MV-4-11 (cell line): Measurements from ENCODE around the gene PRIM2.
"Not testable (repeated sequence)": the region's sequence is repeated elsewhere in the genome, so short reads cannot be mapped to it uniquely, and the experiment has no call there.

Experiments used
- DNase-seq: peaks from one replicate; lab custom pipeline; 2025; lab: John Stamatoyannopoulos, UW

PRIM2 gene

DNA sequence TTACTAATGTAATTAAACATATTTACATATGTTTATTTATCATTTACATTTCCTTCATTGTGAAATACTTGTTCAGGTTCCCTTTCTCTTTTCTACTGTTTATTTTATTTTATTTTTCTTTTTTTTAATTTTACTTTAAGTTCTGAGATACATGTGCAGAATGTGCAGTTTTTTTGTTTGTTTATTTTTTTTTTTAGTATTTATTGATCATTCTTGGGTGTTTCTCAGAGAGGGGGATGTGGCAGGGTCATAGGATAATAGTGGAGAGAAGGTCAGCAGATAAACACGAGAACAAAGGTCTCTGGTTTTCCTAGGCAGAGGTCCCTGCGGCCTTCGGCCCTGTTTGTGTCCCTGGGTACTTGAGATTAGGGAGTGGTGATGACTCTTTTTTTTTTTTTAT lies 8.7 kb upstream of the PRIM2 start:
- not testable (repeated sequence) for DNase-seq

- not testable (repeated sequence) for DNase-seq
Measured at GRCh38 chr6:57310095-57310816, 7.2 kb upstream of the PRIM2 start.

- DNase-seq: no peak
Measured at GRCh38 chr6:57310817-57311157, 6.6 kb upstream of the PRIM2 start.

DNA sequence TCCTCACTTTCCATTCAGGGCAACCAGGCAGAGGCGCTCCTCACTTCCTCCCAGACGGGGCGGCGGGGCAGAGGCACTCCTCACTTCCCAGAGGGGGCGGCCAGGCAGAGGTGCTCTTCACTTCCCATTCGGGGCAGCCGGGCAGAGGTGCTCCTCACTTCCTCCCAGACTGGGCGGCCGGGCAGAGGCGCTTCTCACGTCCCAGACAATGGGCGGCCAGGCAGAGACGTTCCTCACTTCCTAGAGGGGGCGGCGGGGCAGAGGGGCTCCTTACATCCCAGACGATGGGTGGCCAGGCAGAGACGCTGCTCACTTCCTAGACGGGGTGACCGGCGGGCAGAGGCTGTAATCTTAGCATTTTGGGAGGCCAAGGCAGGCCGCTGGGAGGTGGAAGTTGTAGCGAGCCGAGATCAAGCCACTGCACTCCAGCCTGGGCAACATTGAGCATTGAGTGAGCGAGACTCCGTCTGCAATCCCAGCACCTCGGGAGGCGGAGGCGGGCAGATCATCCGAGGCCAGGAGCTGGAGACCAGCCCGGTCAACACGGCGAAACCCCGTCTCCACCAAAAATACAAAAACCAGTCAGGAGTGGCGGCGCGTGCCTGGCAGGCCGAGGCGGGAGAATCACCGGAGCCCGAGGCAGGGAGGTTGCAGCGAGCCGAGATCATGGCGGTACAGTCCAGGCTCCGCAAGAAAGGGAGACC lies 6.0 kb upstream of the PRIM2 start:
- DNase-seq: not testable (repeated sequence)

- DNase-seq: no peak
Measured at GRCh38 chr6:57312004-57312345, 5.5 kb upstream of the PRIM2 start.

DNA sequence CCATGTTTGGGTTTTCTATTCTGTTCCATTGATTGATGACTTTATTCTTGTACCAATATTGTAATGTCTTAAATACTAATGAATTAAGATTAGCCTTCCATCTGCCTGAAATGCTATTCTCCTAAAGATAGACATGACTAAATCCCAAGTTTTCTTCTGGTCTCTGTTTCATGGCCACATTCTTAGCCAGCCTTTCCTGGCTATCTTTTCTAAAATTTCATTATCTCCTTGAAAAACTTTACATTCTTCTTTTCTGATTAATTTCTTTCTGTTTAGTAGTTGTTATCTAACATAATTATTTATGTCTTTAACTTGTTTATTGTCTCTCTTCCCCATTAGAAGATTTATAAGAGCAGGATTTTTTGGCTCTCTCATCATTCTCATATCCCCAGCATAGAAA lies 4.4 kb upstream of the PRIM2 start:
- DNase-seq: no peak

DNA sequence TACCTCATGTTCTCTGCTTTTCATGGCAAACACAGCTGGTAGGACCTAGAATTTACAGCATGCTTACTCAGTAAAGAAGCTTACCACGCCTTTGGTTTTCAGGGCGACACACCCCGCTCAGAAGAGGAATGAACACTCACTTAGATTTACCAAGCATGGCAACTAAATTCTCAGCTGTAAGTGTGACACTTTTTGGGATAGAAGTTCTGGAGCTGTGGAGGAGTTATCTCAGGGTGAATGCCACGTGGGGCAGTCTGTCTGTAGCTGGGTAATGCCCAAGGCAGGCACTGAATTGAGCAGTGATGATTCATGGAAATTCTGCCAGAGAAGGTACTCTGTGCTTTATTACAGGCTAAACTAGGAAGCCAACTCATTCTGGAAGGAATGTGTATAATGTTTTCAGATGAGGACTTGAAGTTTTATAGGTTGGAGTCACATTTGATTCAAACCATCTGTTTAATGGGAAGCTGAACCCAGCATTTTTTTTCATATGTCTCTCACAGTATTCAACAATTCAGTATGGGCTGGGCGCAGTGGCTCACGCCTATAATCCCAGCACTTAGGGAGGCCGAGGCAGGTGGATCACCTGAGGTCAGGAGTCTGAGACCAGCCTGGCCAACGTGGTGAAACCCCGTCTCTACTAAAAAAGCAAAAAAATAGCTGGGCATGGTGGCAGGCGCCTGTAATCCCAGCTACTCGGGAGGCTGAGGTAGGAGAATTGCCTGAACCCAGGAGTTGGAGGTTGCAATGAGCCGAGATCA lies 3.5 kb upstream of the PRIM2 start:
- no peak for DNase-seq

DNA sequence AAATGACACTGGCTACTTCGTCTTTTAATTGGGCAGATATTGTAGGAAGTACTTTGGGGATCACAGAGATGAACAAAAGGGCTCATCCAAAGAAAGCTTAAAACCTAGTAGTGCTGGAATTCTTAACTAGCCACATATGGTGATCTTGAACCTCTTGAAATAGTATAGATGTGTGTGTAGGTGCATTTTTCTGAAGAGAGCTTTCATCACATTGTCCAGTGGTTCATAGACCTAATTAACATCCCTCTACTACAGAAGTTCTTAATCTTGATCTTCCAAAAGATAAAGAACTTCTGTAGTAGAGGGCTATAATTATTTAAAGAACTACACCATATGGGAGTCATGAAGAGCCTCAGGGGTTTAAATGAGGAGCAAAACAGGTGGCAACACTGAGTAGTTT lies 2.3 kb upstream of the PRIM2 start:
- DNase-seq: no peak

- no peak for DNase-seq
Measured at GRCh38 chr6:57315851-57316250, 1.6 kb upstream of the PRIM2 start.

GRCh38 chr6:57316581-57317059 lies 810 bp upstream of the PRIM2 start:
- peak; percentile 87 for DNase-seq

- DNase-seq: peak; percentile 26
Measured at GRCh38 chr6:57324538-57324937, 7.1 kb downstream of the PRIM2 start.

DNA sequence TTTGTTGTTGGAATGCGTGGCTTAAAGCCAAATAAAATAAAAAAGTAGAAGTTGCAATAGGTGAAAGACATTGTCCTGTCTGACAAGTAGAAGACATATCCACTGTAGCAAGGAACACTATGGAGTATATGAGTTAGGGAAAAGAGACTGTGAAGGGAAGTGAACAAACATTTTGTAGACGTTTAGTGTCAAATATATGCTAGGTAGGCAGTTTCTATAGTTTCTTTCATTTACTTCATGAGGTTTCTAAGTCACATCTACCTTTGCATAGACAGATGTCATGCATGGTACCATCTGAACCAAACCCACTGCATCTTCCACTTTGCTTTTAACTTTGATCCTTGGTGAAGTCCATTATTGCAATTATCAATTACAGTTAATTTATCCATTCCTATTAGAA lies 9.9 kb downstream of the PRIM2 start:
- no peak for DNase-seq

DNA sequence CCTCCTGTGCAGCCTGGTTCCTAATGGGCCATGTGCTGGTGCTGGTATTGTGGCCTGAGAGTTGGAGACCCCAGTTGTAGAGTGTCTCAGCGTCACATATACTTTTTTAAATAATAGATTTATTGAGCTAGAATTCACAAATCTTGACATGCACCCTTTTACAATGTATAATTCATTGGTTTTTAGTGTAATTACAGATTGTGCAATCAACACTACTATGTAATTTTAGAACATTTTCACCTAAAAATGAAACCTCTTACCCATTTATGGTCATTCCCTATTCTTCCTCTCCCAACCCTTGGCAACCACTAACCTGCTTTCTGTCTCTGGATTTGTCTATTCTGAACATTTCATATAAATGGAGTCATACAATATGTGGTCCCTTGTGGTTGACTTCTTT lies 10.6 kb downstream of the PRIM2 start:
- DNase-seq: no peak

- DNase-seq: no peak
Measured at GRCh38 chr6:57329933-57330332, 12.5 kb downstream of the PRIM2 start.

DNA sequence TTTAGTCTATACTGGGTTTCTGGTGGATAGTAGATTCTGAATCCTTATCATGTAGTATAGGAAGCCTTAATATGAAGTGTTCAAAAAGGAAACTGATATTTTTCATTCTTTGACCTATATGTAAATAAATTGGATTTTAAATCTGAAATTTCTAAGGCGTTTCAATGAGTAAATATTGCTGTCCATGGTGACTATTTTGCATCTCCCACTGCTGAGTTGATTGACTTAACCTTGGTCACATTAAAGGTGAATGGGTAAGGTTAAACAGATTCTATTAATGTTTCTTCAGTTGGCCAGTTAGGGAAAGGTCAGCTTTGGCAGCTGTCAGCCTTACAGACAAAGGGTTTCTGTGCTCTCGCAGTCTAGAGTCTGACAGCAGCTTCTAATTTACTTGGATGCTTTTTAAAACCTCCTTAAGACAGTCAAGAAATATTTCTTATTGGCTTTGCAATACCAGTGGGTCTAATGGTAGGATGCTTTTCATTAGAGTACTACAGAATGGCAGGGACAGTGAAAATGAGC lies 24.8 kb downstream of the PRIM2 start:
- DNase-seq: no peak

DNA sequence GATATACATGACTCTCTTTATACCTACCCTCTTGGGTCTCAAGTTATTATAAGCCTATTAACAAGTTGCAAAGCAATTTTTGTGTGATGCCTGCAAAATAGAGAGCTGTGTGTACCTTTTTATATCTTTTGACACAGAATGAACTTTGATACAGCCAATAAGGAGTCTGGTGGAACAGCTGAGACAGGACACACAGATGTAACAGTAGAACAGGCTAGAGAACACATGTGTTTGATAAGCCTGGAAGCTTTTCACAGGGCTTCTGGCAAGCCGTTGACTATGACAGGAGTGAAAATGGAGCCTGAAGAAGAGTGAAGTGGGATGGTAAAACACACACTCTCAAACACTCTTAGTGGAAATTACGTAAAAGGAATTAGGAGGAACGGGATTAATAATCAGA lies 25.9 kb downstream of the PRIM2 start:
- DNase-seq: not testable (repeated sequence)

DNA sequence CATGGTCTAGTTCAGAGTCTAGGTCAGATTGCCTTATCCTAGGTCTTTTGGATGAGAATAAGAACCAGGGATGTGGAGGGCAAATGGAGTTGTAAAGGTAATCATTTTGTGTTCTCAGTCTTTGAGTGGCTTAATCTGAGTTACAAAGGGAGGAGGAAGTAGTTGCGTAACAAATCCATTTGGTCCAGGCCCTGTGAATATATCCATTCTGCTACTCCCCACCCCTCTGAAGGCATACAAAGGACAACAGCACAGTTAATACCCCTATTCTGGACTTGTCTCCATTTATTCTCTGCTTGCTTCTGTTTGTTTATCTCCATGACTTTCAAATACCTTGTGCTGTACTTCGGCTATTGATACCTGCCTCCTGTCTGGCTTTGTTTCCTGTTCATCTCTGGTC lies 29.3 kb downstream of the PRIM2 start:
- peak; percentile 45 for DNase-seq

- DNase-seq: not testable (repeated sequence)
Measured at GRCh38 chr6:57347597-57347996, 30.2 kb downstream of the PRIM2 start.

- DNase-seq: peak; percentile 73
Measured at GRCh38 chr6:57350443-57350842, 33.0 kb downstream of the PRIM2 start.

GRCh38 chr6:57352596-57352995 lies 35.2 kb downstream of the PRIM2 start:
- not testable (repeated sequence) for DNase-seq

- DNase-seq: not testable (repeated sequence)
Measured at GRCh38 chr6:57358319-57358718, 40.9 kb downstream of the PRIM2 start.

DNA sequence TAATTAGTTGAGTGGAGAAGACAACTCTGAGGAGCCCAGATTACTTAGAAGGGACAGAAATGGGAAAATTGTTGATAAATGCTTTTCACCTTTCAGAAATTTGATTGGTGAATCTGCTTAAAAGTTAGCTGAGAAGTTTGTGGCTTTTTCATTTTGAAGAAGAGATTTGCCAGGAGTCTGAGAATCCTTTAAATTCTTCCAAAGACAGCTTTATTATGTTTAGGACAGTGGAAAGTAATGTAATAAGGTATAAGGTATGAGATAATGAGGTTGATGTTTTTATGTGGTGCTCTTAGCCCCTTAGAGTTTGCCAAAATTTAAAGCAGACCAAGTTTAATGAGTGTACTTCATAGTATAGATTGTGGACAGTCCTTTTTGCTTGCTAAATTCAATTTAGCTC lies 42.3 kb downstream of the PRIM2 start:
- not testable (repeated sequence) for DNase-seq

DNA sequence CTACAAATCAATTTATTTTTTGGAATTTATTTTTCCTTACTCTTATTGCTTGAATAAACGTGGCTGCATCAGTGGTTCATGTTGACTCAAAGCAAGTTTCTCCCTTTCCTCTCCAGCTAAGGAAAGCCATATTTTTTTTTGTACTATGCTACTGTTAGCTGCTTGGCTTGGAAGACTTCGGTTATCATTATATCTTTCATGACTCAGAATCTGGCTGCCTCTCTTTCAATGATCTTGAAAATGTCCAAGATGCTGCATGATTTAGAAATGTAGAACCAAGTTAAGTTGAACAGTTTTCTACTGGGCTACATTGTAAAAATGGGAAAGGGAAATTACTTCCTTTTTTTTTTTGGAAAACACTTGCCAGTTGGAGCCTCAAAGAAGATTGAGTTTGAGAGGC lies 44.9 kb downstream of the PRIM2 start:
- not testable (repeated sequence) for DNase-seq
